Renal cortical epithelial cell (primary cell): ENCODE measurements around the gene RPL10. TPM values are rescaled to one million over a fixed set of nuclear protein-coding genes. Genes with fewer than 3 reads are reported as not detected.

Source experiments
- DNase-seq: peaks from one replicate; pipeline ENCODE4 v3.0.0-alpha.2; 2011; ENCODE audit warnings: low read depth
- total RNA-seq: library from RNA; depleted of rRNA; stranded (reverse); fragments of >200 nt; gene quantifications from 2 replicates; pipeline ENCODE4 v1.2.3, GENCODE V29; 2014

The RPL10 gene
- total RNA-seq, 1 donor from 2014 or later: 3,735 TPM

DNA sequence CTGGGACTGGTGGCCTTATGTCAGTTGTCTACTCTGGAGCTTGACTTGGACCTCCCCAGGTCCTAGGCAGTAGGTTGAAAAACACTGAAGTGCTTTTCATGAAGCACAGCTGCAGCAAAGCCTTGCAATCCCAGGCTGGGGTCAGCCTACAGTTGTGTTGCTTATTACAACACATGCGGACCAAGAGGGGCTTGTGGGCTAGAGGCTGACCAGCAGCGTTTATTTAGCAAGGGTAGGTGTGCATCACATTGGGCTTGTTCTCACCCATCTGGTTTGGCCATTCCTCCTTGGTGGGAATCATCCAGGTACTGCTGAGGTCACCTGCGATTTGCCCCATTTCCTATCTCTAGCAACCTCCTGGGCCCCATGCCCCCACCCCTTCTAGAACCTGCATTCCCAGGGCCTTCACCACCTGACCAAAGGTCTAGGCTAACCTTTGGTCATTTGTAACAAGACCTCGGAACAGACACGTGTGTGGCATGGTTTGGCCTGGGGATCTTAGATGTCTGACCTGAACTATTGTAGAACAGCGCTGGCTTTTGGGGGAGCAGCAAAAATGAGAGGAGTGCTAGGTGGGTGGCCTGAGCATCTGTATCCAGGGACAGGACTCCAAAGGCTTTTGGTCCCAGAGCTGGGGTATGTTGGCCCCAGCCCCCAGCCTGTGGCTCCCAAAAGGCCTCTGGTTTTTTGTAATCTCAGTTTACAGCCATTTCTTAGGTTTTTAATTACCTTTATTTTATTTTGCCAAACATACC, 3.0 kb downstream of the RPL10 start:
- no peak for DNase-seq

DNA sequence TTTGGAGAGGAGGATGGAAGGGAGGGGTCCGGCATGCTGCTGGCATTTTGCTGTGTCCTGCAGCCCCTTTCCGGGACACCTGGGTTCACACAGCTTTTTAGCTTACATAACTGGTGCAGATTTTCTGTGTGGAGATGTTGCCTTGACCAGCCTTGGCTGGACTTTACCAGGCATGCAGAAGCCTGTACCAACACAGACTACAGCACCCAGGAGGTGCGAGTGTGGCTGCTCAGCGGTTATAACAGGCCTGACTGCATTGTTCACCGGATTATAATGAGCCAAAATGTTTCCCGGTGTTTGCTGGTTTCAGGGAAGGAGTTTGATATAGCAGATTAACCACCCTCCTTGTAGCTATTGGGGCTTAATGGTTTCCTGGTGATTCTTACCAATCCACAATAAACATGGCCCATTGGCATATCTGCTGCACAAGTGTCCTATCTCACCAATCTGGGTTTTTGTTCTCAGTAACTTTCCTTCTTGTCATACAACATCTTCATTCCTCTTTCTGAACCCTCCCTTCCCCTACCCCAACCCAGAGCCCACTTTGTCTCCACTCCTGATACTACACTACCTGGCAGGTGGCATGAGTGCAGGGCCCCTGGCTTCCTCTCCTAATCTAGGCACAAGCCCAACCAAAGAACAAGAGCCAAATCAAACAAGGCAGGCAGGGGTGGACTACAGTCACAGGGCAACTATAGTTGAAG, 3.9 kb downstream of the RPL10 start:
- no peak for DNase-seq

DNA sequence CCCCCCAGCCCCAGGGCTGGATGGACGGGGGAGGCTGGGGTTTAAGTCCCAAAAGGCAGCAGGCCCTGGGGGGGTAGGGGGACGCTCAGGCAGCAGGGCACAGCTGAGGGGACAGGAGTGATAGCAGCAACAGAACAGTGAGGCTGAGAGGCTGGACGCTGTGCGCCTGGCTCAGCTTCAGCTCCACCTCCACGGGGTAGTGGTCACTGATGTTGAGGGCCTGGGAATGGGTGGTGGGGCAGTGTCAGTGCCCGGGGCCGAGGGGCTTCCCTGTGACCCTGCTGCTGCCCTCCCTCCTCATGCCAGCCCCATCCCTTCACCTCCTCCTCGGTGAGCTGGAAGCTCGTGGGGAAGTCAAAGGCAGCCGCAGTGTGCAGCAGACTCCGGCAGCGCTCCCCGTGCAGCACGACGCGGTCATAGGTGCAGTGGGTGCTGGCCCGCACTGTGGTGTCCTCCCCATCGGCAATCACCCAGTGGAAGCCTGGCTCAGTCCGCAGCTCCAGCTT, 4.5 kb downstream of the RPL10 start:
- no peak for DNase-seq

- DNase-seq: no peak
Measured at GRCh38 chrX:154403192-154403591, 5.0 kb downstream of the RPL10 start.

GRCh38 chrX:154403858-154404257, 5.7 kb downstream of the RPL10 start:
- no peak for DNase-seq

DNA sequence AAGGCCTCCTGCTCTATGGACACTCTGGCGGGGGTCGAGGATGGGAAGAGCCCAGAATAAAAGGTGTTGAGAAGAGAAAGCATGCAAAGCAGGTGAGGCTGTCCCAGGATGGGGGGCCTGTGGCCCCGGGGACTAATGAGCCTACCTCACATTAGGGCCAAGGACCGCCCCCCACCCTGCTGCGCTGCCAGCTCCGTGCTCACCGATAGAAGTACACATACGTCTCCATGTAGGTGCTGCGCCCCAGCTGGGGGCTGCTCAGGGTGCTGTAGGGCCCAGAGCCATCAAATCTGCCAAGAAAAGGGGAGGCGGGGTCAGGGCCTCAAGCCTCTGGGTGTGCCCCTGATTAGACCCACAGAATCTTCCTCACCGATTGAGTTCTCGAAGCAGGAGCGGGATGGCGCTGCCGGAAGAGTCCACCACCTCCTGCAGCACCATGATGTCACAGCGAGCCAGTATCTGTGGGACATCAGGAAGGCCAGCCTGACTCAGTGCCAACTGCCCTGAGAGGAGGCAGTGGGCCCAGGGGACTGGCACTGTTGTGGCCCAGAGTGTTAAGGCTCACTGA, 6.5 kb downstream of the RPL10 start:
- no peak for DNase-seq

DNA sequence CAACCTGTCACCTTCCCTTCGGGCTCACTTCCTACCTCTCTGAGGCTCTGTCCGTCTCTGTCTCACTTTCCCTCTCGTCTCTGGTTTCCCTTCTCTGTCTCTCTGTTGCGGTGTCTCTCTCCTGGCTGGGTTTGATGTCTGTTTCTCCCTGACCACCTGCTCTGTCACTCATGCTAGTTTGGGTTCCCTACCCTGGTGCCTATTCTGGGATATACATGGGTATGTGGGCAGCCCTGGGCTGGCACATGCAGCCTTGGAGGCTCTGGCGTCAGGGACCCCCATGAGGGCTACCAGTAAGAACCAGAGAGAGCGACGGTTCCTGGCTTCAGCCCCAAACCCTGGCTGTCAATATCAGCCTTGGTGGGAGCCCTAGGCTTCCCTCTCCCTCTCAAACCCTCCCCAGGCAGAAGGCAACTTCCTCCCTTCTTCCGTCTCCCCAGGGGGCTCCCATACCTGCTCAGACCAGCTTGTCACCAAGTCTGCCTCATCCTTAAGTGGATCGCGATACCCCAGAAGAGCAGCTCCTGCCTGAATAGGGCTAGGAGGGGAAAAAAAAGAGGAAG, 10.6 kb downstream of the RPL10 start:
- no peak for DNase-seq

DNA sequence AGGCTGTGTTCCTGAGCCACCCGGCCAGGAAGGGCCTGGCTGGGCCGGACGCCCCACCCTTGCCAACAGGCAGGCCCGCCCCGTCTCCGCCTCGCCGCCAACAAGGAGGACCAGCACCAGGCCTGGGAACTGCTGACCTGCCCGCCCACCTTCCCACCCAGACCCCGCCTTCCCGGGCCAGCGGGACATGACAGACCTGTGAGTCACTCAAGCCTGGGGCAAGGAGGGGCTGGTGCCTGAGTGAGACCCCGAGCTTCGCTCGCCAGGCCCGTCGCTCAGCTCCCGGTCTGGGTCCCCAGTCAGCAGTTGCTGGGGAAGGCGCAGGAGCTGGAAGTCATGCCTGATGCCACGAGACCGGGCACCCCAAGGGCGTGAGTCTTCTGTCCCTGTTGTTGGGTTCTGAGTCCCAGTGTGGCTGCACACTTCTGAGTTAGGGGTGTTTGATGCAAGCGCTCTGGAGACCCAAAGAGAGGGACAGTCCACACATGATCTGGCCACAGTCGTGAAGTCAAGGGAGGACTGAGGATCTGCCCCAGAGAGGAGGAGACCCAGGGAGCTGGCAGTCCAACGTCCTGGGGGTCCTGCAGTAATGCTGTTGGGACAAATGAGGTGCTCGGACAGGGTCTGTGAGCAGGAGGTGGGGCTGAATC, 11.2 kb downstream of the RPL10 start, which contains the start of gene DNASE1L1:
Gene DNASE1L1 (minus strand): TSS at position 33 of the 650 bp plus-strand sequence. CDS start 3,686 bp downstream, outside the sequence.
- peak; percentile 69 for DNase-seq

DNA sequence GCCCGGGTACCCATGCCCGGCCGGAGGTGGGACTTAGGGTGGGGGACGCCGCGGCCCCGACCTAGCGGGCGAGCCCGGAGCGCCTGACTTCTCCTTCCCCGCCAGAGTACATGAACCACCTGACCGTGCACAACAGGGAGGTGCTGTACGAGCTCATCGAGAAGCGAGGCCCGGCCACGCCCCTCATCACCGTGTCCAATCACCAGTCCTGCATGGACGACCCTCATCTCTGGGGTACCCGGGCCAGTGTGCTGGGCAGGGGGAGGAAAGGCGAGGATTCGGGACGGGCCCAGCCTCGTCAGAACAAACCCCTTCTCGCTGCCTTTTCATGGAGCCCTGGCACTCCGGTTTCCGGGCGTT, 13.8 kb downstream of the RPL10 start:
- peak; percentile 35 for DNase-seq

- DNase-seq: no peak
Measured at GRCh38 chrX:154412468-154412867, 14.3 kb downstream of the RPL10 start.

- no peak for DNase-seq
Measured at GRCh38 chrX:154413142-154413541, 15.0 kb downstream of the RPL10 start.

GRCh38 chrX:154417157-154417556, 19.0 kb downstream of the RPL10 start:
- no peak for DNase-seq

GRCh38 chrX:154419189-154419588, 21.0 kb downstream of the RPL10 start:
- no peak for DNase-seq

DNA sequence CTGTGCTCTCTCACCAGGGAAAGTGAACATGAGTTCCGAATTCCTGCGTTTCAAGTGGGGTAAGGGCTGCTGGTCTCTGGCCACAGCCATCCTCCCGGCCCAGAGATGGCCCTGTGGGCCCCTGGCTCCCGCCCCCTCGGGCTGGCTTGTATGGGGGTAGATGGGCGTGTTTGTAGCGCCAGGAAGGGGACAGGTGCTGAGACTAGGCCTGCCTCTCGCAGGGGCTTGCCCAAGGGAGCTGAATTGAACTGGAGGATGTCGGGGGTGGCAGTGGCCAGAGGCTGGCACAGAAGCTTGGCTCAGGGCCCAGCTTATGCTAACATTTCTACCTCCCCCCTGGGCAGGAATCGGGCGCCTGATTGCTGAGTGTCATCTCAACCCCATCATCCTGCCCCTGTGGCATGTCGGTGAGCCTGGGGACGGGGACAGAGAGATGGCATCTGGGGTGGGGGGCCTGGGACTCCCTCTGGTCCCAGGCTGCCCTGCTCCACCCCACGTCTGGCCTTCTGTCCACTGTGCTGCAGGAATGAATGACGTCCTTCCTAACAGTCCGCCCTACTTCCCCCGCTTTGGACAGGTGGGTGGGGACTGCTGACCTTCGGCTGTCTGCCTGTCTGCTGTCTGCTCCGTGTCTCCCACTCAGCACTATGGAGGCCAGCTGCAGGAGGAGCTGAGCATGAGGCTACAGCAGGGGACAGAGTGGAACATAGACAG, 21.7 kb downstream of the RPL10 start:
- DNase-seq: no peak

GRCh38 chrX:154420402-154420756, 22.2 kb downstream of the RPL10 start:
- DNase-seq: no peak

GRCh38 chrX:154426916-154427770, 29.0 kb downstream of the RPL10 start:
- DNase-seq: no peak

GRCh38 chrX:154428176-154429171, 30.3 kb downstream of the RPL10 start, which contains the start of gene ATP6AP1:
Gene ATP6AP1 (plus strand): TSS chrX:154428677. CDS start chrX:154428693, 16 bp downstream.
- peak; percentile 76 for DNase-seq

- no peak for DNase-seq
Measured at GRCh38 chrX:154429711-154430110, 31.5 kb downstream of the RPL10 start.

- no peak for DNase-seq
Measured at GRCh38 chrX:154430479-154430878, 32.3 kb downstream of the RPL10 start.
